ENCODE results near the gene PHYHIPL.

- TF ChIP-seq POLR2A (IDR thresholded peaks at IDR 0.05; ENCODE audit: low read depth, low read length) (no peak), FOS (IDR thresholded peaks at IDR 0.05; ENCODE audit: low read depth, low read length) (no peak)
Observed at GRCh38 chr10:59179068-59179467, 2.6 kb downstream of the PHYHIPL start.
